ENCODE data around the gene XRN2.

The XRN2 gene

GRCh38 chr20:21302664-21303060, 469 bp upstream of the XRN2 start:
- DNase-seq, result no peak

- DNase-seq, result no peak
Measured at GRCh38 chr20:21303872-21304586, 898 bp downstream of the XRN2 start.

- DNase-seq, result no peak
Measured at GRCh38 chr20:21308340-21308739, 5.2 kb downstream of the XRN2 start.

GRCh38 chr20:21309678-21310467, 6.7 kb downstream of the XRN2 start:
- no peak for DNase-seq

- DNase-seq, result no peak
Measured at GRCh38 chr20:21312813-21313474, 9.8 kb downstream of the XRN2 start.

GRCh38 chr20:21315138-21315537, 12.0 kb downstream of the XRN2 start:
- DNase-seq, result no peak

GRCh38 chr20:21322083-21322710, 19.1 kb downstream of the XRN2 start:
- no peak for DNase-seq

GRCh38 chr20:21322921-21323331, 19.8 kb downstream of the XRN2 start:
- DNase-seq, result no peak

- DNase-seq, result no peak
Measured at GRCh38 chr20:21323640-21324039, 20.5 kb downstream of the XRN2 start.

GRCh38 chr20:21324126-21324525, 21.0 kb downstream of the XRN2 start:
- no peak for DNase-seq

- no peak for DNase-seq
Measured at GRCh38 chr20:21325296-21325695, 22.2 kb downstream of the XRN2 start.

- DNase-seq, result no peak
Measured at GRCh38 chr20:21326700-21327099, 23.6 kb downstream of the XRN2 start.

GRCh38 chr20:21336455-21337151, 33.5 kb downstream of the XRN2 start:
- no peak for DNase-seq

- no peak for DNase-seq
Measured at GRCh38 chr20:21338291-21338690, 35.2 kb downstream of the XRN2 start.

GRCh38 chr20:21339499-21339898, 36.4 kb downstream of the XRN2 start:
- no peak for DNase-seq

- DNase-seq, result no peak
Measured at GRCh38 chr20:21340991-21341697, 38.0 kb downstream of the XRN2 start.

GRCh38 chr20:21342656-21343345, 39.7 kb downstream of the XRN2 start:
- DNase-seq, result no peak

- no peak for DNase-seq
Measured at GRCh38 chr20:21344206-21344900, 41.2 kb downstream of the XRN2 start.

GRCh38 chr20:21344961-21345360, 41.8 kb downstream of the XRN2 start:
- no peak for DNase-seq

- no peak for DNase-seq
Measured at GRCh38 chr20:21352703-21353102, 49.6 kb downstream of the XRN2 start.

- DNase-seq, result no peak
Measured at GRCh38 chr20:21353236-21353635, 50.1 kb downstream of the XRN2 start.
